EH (cell line): Measurements from ENCODE around the gene CDR2L.
"Not testable (repeated sequence)": the region's sequence is repeated elsewhere in the genome, so short reads cannot be mapped to it uniquely, and the experiment has no call there.

ENCODE experiments used
- DNase-seq: peaks from one replicate; pipeline ENCODE4 v3.0.0-alpha.2; 2015; ENCODE audit warnings: low read depth

CDR2L gene

GRCh38 chr17:74959826-74960515 is 27.5 kb upstream of the CDR2L start:
- DNase-seq: peak; percentile 50

GRCh38 chr17:74960570-74961342 is 26.7 kb upstream of the CDR2L start:
- peak; percentile 25 for DNase-seq

- peak; percentile 85 for DNase-seq
Measured at GRCh38 chr17:74961657-74962350, 25.6 kb upstream of the CDR2L start.

- no peak for DNase-seq
Measured at GRCh38 chr17:74962622-74963394, 24.6 kb upstream of the CDR2L start.

- no peak for DNase-seq
Measured at GRCh38 chr17:74963656-74964055, 23.8 kb upstream of the CDR2L start.

GRCh38 chr17:74964246-74964761 is 23.1 kb upstream of the CDR2L start:
- DNase-seq: no peak

- no peak for DNase-seq
Measured at GRCh38 chr17:74964988-74965622, 22.3 kb upstream of the CDR2L start.

GRCh38 chr17:74968361-74968780 is 19.1 kb upstream of the CDR2L start:
- no peak for DNase-seq

- not testable (repeated sequence) for DNase-seq
Measured at GRCh38 chr17:74969501-74969900, 17.9 kb upstream of the CDR2L start.

GRCh38 chr17:74970395-74970794 is 17.0 kb upstream of the CDR2L start:
- DNase-seq: no peak

- no peak for DNase-seq
Measured at GRCh38 chr17:74971069-74971841, 16.2 kb upstream of the CDR2L start.

- no peak for DNase-seq
Measured at GRCh38 chr17:74971842-74972106, 15.7 kb upstream of the CDR2L start.

GRCh38 chr17:74972107-74972972 is 15.1 kb upstream of the CDR2L start, which contains the start of gene HID1:
TSS of gene HID1 (minus strand) at chr17:74972759. CDS start at chr17:74972656, 103 bp downstream.
- DNase-seq: peak; percentile 28

GRCh38 chr17:74972973-74973328 is 14.5 kb upstream of the CDR2L start:
- DNase-seq: no peak

- no peak for DNase-seq
Measured at GRCh38 chr17:74975943-74976342, 11.5 kb upstream of the CDR2L start.

- no peak for DNase-seq
Measured at GRCh38 chr17:74977802-74978201, 9.6 kb upstream of the CDR2L start.

GRCh38 chr17:74978240-74978639 is 9.2 kb upstream of the CDR2L start:
- no peak for DNase-seq

GRCh38 chr17:74979408-74980146 is 7.9 kb upstream of the CDR2L start:
- no peak for DNase-seq

- DNase-seq: no peak
Measured at GRCh38 chr17:74981318-74981978, 6.0 kb upstream of the CDR2L start.
